ENCODE results near the gene SLC39A11.
"Not testable (repeated sequence)": the region's sequence is repeated elsewhere in the genome, so short reads cannot be mapped to it uniquely, and the experiment has no call there.

SLC39A11 gene

DNA sequence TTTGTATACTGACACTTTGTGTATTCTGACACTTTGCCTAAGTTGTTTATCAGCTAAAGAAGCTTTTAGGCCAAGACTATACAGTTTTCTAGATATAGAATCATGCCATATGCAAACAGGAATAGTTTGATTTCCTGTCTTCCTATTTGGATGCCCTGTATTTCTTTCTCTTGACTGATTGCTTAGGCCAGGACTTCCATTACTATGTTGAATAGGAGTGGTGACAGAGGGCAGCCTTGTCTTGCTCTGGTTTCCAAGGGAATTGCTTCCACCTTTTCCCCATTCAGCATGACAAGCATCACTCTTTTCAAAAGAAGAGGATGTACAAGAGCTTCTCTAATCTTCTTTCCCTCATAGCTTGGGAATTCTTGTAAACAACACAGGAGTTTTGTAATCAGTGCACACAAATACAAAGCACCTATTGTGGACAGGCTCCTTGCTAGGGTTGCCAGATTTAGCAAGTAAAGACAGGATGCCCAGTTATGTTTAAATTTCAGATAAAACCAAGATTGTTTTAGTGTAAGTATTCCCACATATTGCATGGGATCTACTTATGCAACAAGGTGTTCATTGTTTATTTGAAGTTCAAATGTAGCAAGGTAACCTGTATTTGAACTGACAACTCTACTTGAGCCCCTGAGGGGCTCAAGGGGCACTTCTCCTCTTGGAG lies 233.5 kb downstream of the SLC39A11 start:
- no peak for DNase-seq

DNA sequence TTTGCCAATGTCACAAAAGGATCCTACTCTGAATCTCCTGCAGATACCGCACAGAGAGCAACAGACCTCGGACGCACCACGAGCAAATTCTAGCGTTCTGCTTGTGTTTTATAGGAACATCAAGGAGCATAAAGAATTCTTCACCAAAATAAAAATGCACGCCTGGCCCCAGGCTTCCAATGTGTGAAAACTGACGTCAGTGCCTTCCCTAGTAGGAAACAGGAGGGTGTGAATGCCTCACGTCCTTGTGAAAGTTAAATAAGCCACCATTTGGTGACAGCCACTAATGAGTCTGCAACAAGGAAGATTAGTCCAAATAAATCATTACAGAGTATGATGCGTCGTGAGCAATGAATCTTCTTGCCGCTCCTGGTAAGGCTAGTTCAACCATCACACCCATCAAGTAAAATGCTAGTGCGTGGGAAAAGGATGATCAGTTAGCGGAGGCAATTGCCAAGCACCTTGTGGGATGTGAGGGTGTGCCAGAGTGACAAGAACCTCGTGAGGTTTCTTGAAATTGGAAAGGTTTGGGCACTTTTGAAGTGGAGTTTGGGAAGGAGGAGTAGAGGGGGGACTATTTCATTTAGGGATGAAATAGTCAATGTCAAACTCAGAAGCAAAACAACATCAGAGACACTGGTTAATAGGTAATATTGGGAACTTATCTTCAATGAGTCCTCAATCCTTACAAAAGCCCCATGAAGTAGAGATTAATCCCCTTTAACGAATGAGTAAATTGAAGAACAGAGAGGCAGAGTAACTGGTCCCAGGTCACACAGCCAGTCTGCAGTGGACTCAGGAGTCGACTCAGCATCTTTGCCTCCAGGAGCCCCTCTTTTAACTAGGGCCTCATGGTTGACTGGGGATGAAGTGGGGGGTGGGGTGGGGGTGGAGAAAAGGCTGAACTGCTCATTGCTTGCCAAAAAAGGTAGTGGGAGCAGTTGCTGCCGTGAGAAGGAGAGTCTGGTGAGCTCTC lies 238.8 kb downstream of the SLC39A11 start:
- no peak for DNase-seq

DNA sequence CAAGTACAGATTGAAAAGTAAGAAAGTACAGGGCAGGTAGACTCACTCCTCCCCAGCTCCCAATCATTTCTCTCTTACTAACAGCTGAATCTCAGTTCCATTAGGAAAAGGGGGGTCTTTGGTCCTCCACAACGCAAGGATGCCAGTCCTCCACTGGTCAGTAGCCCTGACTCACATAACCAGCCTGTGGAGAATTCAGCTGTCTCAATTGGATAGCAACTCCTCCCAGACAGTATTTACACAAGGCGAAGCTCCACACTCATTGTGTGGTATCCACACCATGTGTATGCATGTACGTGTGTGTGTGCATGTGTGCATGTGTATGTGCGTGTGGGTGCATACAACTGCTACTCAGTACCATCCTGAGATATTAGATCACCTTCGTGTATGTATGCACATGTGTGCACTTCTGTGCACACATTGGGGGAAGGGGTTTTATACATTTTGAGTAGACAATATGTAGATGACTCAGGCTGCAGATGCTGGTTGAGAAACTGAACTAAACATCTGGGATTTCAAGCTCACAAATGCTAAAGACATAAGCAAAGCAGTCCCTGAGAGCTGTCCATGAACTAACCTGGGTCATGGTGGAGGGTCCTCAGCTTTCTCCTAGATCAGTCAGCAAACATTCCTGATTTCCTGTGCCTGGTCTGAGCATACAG lies 240.1 kb downstream of the SLC39A11 start:
- DNase-seq, result no peak

DNA sequence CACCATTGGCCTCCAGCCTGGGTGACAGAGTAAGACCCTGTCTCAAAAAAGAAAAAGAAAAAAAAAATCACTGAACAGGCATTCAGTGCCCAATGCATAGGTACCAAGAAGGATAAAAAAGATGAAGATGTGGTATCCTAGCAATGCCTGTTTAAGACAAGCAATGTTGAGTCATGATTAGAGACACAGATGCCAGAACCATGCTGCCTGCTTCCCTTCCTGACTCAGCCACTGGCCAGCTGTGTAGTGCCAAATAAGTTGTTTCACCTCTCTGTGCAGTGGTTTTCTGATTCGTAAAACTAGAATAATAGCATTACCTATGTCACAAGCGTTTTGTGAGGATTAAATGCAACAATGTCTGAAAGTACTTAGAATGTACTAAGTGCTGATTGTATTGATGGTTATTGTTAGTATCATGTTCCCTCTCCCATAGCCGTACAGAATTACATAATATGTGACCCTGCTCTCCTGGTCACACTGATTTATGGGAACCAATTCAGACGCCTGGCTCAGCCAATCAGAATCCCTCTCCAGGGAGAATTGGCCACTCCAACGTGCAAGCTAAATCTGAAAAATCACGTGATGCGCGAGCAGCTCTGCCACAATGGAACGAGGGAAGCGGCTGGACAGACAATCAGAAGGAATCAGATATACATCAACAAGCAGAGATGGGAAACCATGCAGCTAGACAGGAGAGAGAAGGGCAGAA lies 241.9 kb downstream of the SLC39A11 start:
- DNase-seq, result no peak

DNA sequence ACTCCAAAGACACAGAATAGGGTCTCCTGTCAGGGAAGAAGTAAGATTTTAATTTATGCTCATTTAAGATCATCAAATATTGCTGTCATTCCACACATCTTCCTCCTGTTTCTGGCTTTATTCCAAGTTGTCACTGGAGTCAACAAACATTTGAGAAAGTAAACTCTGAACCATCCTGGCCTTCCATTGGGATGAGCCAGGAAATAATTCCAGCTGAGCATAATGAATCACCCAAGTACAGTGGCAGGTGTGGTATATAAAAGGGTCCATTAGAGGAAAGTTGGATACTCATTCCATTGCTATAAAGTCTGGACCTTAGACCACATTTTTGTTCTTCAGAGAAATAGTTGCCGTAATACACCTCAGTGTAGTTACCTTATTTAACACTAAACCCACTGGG lies 246.1 kb downstream of the SLC39A11 start:
- peak; percentile 42 for DNase-seq

DNA sequence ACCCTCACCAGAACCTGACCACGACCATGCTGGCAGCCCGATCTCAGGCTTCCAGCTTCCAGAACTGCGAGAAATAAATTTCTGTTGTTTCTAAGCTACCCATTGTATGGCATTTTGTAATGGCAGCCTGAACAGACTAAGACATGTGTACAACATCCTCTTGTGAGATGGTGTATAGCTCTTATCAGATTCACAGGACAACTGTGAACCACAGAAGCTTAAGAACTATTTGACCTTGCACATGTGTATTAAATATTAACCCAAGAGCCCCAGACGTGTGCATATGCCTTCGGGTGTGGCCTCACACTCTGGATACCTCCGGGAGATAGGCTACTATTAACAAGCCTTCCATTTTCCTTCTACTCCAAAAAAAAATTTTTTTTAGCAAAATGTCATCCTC lies 248.9 kb downstream of the SLC39A11 start:
- DNase-seq, result peak; percentile 10

DNA sequence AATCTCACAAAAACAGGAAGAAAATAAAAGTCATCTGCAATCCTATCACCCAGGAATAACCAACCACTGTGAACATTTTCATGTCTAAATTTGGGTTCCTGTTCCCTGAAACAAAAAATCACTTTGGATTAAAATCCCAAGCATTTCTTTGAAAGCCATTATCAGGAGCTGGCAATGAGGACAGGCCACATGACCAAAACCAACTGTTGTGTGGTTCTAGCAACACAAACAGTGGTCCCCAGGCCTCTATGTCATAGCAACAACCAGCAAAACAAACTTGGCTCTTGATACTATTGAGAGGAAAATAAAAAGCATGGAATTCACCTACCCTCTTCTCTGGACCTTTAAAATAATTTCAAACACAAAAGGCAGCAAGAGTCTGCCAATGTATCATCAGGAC lies 252.5 kb downstream of the SLC39A11 start:
- no peak for DNase-seq

DNA sequence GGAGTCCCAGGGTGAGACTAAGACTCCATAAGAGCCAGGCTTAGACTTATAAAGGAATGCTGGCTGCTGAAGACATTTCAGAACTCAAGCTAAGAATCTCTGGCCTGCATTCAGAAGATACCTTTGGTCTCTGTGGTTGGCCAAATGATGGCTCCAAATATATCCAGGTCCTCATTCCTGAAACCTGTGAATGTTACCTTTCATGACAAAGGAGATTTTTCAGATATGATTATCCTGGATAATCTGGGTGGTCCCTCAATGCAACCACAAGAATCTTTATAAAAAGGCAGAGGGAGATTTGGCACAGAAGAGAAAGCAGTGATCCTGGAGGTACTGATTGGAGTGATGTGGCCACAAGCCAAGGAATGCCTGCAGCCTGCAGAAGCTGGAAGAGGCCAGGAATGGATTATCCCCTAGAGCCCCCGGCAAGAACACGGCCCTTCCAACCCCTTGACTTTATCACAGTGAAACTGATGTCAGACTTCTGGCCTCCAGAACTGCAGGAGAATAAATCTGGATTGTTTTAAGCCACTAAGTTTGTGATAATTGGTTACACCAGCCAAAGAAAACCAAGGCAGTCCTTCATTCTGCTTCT lies 253.3 kb downstream of the SLC39A11 start:
- DNase-seq, result no peak

DNA sequence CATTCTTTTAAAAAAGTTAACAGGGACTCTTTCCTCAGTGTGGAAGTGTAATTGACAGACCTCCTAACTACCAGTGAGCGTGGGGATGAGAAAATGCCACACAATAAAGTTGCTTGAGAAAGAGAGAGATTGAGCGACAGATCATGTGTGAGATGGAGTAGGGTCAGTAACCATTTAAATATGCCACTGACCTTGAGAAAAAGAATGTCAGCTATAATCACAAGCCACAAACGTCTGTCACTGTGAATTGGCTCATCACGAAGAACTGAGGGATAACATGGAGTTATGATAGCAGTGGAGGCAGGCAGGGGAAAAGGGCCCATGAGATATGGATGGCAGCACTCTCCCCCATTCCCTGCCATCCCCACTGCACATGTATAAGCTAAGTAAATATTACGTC lies 253.9 kb downstream of the SLC39A11 start:
- no peak for DNase-seq

DNA sequence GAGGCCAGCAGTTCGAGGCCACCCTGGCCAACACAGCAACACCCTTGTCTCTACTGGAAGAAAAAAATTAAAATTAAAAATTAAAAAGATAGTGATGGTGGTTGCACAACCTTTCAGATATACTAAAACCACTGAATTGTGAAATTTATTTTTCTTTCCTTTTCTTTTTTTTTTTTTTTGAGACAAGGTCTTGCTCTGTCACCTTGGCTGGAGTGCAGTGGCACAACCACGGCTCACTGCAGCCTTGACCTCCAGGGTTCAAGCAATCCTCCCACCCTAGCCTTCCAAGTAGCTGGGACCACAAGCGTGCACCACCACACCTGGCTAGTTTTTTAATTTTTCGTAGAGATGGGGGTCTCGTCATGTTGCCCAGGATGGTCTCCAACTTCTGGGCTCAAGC lies 254.4 kb downstream of the SLC39A11 start:
- DNase-seq, result no peak

DNA sequence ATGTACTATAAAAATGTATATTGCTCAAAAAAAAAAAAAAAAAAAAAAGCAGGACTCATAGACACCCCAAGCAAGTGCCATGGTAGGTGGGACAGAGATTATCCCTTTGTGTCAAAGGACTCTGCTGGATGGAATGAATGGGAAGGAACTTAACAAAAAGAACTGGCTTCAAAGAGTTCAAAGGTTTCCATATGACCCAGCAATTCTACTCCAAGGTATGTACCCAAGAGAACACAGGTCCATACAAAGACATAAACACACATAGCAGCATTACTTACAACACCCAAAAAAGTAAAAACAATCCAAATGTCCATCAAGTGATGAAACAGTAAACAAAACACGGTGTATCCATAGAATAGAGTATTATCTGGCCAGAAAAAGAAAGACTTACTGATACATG lies 255.2 kb downstream of the SLC39A11 start:
- no peak for DNase-seq

DNA sequence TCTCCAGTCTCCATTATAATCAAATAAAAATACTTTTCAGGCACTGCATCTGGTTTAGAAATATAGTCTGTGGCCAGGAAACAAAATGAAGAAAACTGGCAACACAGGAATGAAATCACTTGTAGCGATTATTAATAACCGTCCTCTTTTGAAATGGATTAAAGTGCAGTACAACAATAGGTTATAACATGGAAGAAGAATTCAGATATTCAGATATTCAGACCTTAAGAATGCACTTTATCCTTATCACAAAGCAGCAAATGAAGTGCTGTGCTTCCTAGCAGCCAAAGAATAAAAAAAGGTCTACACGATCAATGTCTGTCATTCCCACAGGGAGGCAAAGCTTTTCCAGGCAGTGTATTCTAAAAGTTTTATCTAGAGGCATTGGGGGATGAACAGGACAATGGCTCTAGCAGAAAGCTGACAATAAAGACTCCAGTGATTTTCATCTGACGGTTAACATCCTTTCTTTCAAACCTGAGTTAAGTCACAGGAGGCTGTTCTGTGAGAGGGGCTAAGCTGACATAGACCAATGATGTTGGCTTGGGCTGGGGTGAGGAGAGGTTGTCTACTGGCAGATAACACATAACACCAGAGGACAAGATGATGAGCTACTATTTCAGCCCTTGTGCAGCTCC lies 259.2 kb downstream of the SLC39A11 start:
- DNase-seq, result no peak

DNA sequence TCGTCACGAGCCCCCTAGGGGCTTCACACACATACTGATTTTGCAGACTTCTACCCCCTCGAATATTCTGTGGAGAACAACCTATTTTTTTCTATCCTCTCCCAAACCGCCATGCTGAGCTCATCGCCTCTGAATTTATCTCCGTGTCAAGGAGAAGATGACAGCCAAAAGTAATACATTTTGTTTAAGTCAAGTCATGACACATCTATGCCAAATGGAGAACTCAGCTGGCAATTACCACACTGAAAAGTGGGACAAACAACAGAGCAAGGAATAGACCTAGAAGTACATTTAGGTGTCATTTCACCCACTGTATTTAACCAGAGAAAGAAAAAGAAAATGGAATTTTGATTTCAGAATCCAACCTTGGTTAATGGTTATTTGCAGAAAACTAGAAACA lies 260.2 kb downstream of the SLC39A11 start:
- DNase-seq, result no peak

DNA sequence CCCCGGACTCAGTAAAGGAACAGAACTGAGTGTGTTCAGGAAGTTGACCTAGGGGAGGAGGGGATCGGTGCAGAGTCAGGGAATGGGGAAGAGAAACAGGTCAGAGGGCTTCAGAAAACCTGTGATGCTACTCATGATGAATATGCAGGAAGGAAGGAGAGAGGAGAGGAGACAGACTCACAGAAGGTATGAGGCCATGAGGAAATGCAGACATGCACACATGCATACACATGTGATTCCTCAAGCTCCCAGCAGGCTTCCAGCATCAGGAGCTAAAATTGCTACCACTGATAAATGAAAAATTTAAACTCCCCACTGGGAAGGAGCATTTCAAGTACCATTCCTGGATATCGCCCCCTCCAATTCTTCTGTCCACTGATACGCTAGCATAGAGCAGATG lies 262.6 kb downstream of the SLC39A11 start:
- no peak for DNase-seq

DNA sequence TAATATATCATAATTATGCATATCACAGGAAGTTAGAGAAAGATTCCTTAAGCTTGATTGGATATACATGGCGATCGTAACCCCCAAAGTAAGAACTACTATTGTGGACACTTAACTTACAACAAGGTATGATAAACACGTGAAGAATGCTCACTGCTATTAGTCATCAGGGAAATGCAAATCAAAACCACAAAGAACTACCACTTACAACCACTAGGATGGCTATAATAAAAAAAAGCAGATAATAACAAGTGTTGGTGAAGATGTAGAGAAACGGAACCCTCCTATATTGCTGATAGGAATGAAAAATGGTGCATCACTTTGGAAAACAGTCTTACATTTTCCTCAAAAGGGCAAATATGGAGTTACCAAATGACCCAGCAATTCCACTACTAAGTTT lies 265.9 kb downstream of the SLC39A11 start:
- peak; percentile 33 for DNase-seq

DNA sequence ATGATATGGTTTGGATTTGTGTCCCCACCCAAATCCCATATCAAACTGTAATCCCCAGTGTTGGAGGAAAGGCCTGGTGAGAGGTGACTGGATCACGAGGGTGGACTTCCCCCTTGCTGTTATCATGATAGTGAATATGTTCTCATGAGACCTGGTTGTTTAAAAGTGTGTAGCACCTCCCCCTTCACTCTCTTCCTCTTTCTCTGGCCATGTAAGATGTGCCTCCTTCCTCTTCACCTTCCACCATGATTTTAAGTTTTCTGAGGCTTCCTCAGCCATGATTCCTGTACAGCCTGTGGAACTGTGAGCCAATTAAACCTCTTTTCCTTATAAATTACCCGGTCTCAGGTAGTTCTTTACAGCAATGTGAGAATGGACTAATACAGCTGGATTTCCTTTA lies 266.4 kb downstream of the SLC39A11 start:
- not testable (repeated sequence) for DNase-seq

DNA sequence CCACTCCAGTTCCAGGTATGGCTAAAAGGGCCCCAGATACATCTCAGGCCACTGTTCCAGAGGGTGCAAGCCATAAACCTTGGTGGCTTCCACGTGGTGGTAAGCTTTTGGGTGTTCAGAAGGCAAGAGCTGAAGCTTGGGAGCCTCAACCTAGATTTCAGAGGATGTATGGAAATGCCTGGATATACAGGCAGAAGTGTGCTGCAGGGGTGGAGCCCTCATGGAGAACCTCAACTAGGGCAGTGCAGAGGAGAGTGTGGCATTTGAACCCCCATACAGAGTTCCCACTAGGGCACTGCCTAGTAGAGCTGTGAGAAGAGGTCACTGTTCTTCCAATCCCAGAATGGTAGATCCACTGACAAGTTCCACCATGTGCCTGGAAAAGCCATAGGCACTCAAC lies 267.3 kb downstream of the SLC39A11 start:
- DNase-seq, result no peak

DNA sequence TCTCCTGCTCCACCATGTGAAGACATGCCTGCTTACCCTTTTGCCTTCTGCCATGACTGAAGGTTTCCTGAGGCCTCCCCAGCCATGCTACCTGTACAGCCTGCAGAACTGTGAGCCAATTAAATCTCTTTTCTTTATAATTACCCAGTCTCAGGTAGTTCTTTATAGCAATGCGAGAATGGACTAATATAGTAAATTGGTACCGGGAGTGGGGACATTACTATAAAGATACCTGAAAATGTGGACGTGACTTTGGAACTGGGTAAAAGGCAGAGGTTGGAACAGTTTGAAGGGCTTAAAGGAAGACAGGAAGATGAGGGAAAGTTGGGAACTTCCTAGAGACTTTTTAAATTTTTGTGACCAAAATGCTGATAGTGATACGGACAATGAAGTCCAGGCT lies 268.2 kb downstream of the SLC39A11 start:
- not testable (repeated sequence) for DNase-seq

DNA sequence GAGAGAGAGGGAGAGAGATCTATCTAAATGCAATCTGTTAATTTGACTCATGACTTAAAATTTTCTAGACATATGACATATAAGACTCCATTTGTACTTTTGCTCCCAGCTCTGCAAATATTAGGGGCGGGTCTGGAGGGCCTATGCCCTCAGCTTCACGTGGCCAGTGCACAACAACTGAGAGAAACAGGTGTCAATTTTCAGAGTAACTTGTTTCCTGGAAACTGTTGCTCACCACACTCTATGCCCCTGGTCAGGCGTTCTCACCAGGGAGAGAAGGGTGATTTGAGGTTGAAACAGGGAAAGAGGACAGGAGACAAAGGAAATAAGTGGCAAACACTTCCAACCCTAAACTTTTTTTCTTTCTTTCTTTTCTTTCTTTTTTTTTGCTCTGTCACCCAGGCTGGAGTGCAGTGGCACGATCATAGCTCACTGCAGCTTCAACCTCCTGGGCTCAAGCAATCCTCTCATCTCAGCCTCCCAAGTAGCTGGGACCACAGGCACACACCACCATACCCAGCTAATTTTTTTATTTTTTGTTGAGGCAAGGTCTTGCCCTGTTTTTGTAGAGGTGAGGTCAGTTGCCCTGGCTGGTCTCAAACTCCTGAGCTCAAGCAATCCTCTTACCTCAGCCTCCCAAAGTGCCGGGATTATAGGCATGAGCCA lies 270.0 kb downstream of the SLC39A11 start:
- DNase-seq, result peak; percentile 39

DNA sequence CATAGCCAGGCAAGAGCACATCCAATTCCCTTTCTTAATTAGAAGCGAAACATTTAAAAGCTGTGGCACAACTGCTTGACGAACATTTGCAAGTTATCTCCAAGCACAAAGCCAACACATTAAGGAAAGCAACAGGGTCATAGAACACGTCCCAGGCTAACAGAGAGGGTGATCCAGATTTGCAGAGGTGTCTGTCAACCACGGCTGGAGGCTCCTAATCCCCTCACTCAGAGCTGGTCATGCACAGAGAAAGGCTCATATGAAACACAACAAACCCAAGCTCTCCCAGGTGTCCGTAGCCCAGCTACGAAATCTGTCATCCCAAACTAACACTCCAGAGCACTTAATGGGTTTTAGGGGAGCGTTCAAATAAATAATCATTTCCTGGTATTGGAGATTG lies 276.1 kb downstream of the SLC39A11 start:
- DNase-seq, result no peak

DNA sequence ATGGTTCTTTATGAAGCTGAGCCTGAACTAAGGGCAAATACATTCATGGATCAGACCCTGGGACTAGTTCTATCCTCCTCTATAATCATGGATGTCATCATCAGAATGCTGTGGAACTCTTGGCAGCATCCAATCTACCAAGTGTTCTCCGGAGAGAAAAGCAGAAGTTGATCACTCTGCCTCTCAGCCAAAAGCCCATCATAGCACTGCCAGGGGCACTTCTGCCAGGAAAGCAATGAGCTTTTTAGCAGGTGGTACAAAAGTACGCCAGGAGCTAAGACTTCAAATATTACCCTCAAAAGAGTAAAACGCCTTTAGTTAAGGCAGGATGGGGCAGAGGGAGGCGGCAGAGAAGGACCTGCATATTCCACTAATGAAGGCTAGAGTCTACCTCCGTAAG lies 279.0 kb downstream of the SLC39A11 start:
- no peak for DNase-seq

DNA sequence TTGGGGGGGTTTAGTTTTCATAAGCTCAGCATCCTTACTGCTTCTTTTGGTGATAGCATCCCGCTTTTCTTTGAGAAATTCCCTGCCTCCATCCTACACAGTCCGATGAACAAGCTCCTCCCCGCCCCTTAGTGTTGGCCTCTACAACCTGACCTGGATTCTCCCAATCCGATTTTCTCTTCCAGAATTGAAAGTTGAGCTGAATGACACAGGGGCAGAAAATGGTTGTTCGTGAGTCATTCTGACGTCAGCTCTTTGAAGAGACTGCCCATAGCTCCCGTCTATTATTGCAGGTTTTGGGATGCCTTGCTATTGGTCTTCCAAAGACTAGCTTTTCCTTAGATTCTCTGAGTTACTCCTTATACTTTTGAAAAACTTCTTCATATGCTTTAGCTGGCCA lies 279.7 kb downstream of the SLC39A11 start:
- no peak for DNase-seq
